Measurements from ENCODE around the gene SYT15.
"Not testable (repeated sequence)": the region's sequence is repeated elsewhere in the genome, so short reads cannot be mapped to it uniquely, and the experiment has no call there.

DNA sequence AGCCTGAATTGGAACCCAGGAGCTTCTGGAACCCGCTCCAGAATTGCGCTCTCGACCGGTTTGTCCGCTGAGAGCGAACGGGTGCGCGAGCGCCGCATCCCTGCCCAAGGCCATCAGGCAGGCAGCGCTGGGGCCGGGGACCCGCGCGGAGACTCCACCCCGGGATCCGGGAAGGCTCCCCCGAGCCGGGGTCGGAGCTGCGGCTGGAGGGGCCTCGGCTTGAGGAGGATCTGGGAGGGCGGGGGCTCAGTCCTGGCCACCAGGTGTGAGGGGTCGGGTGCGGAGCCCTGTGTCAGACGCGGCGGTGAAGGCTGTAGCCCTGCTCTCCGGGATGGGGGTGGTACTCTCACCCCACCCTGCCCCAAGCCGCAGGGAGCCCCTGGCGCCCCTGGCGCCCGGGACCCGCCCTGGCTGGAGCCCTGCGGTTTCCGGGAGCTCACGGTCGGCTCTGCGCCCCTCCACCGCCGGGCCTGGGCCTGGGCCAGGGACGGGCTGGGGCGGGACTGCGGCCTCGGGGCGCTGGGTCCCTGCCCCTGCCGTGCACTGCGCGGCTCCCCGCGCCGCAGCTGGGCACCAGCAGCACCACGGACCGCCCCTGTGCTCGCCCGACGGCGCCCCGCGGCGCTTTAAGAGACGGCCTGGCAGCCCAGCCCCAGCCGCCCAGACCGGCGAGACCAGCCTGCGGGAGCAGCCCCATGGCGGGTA is at the start of gene SYT15:
- TF ChIP-seq POLR2A (IDR thresholded peaks at IDR 0.05) = not testable (repeated sequence)
- TF ChIP-seq, protein P1, sequence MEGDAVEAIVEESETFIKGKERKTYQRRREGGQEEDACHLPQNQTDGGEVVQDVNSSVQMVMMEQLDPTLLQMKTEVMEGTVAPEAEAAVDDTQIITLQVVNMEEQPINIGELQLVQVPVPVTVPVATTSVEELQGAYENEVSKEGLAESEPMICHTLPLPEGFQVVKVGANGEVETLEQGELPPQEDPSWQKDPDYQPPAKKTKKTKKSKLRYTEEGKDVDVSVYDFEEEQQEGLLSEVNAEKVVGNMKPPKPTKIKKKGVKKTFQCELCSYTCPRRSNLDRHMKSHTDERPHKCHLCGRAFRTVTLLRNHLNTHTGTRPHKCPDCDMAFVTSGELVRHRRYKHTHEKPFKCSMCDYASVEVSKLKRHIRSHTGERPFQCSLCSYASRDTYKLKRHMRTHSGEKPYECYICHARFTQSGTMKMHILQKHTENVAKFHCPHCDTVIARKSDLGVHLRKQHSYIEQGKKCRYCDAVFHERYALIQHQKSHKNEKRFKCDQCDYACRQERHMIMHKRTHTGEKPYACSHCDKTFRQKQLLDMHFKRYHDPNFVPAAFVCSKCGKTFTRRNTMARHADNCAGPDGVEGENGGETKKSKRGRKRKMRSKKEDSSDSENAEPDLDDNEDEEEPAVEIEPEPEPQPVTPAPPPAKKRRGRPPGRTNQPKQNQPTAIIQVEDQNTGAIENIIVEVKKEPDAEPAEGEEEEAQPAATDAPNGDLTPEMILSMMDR (IDR thresholded peaks at IDR 0.05) = not testable (repeated sequence)
